HUES48 (cell line): ENCODE results near the gene TBX2.

ENCODE experiments used
- H3K27ac ChIP-seq: one replicate; pipeline ENCODE4 v1.7.0; 2013; ENCODE audit warnings: low read depth, low read length, inconsistent platforms
- H3K27me3 ChIP-seq: 2 replicates; pipeline ENCODE4 v1.6.1; 2013; ENCODE audit warnings: mild to moderate bottlenecking, low read length; ENCODE audit not compliant: control insufficient read depth, insufficient read depth
- H3K36me3 ChIP-seq: 2 replicates; pipeline ENCODE4 v1.6.1; 2013; ENCODE audit warnings: low read length; ENCODE audit not compliant: control insufficient read depth, insufficient read depth
- H3K4me1 ChIP-seq: 2 replicates; pipeline ENCODE4 v1.6.1; 2013; ENCODE audit warnings: mild to moderate bottlenecking, low read length; ENCODE audit not compliant: control insufficient read depth, insufficient read depth
- H3K4me3 ChIP-seq: 2 replicates; pipeline ENCODE4 v1.5.1; 2013; ENCODE audit warnings: mild to moderate bottlenecking, low read depth, low read length
- H3K9ac ChIP-seq: 2 replicates; pipeline ENCODE4 v1.6.1; 2013; ENCODE audit warnings: mild to moderate bottlenecking, low read depth, low read length, moderate library complexity
- H3K9me3 ChIP-seq: 2 replicates; pipeline ENCODE4 v1.6.1; 2013; ENCODE audit warnings: low read length; ENCODE audit not compliant: control insufficient read depth, insufficient read depth

Gene TBX2

DNA sequence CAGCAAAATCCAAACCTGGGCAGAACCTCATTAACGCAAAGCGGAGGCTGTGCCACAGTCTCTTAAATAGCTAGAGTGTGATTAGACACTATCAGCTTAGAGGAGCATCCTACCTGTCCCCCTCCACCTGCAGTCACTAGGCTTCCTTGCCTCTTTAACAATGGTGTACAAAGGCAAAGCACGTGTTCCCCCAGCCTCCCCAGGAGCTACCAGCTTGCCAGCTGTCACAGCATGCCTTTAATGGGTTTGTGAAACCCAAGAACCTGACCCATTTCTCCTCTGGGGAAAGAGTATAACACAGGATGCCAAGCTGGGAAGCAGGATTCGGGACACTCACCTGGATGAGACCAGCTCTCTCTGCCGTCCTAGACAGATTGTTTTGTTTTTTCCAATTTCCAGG is 37.2 kb upstream of the TBX2 start:
- Histone ChIP-seq H3K9me3 (no peaks in the 10 kb centered on the region), H3K4me3 (no peak overlapping the region), H3K27ac (no peak overlapping the region), H3K9ac (no peak overlapping the region), H3K4me1 (no peaks in the 10 kb centered on the region), H3K27me3 (no peaks in the 10 kb centered on the region), H3K36me3 (no peaks in the 10 kb centered on the region)

DNA sequence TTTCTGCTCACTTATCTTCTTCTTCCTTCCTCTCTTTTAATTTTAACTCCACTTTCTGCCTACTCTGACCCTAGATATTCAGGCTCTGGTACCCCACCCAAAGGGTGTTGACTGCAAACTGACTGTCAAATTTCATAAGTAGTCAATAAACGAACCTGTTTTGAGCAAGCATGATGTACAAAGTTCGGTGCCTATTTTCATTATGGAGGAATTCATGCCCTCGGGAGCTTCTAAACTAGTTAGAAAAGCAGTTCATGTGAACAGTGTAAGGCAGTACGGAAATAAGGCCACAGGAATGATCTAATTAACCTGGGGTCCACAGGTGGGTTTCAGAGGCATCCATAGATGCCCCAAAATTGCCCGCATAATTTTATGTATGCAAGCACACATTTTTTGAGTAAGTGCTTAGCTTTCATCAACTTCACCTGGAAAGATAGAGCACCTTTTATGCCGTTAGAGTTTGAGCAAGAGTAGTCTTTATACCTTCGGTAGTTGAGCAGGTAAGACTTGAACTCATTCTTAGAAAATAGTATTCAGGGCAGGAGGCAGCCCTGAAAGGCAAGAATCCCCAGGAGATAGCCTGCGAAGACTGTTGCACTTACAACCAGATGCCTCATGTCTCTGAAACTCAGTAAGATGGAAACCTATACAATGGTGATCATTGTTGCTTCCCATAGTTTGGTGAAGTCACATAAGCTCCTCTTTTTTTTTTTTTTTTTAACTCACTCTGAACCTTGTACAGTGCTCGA is 36.6 kb upstream of the TBX2 start:
- Histone ChIP-seq H3K4me3 (no peak overlapping the region), H3K9me3 (no peaks in the 10 kb centered on the region), H3K27ac (no peak overlapping the region), H3K27me3 (no peaks in the 10 kb centered on the region), H3K9ac (no peak overlapping the region), H3K36me3 (no peaks in the 10 kb centered on the region), H3K4me1 (no peaks in the 10 kb centered on the region)

DNA sequence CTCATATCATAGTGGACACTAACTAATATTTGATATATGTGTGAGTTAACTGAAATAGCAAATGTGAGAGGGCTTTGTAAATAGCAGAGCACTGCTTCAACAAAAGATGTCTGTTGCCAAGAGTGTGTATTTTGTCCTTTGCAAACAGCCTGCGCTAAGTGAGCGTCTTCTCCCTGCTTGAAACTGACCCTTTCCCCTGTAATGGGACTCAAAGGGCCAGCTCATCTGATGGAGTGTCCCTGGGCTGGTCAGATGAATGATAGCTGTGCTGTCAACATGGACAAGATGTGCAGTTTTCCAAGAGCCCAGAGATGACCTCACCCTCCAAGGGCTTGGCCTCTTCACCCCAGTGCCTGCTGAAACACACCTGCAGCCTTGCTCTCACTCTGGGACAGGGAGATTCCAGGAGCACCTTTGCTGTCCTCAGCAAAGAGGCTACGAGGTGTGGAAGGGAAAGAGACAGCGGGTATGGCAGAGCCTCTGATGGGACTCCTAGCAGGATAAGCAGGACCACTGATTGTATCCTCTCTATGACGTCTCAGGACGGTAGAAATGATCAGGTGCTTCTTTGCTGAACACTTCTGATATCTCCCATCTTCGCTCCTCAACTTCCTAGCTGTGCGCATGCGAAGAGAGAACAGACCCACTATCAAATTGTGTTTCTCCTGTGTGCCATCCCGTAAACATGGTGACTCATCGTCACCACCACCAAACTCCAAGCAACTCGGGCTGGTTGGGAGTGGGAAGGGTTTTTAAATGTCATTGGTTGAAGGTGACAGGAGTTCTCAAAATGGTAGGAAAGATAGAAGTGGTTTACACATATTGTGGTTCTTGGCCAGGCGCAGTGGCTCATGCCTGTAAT is 35.8 kb upstream of the TBX2 start:
- no peak overlapping the region for H3K27ac ChIP-seq
- no peaks in the 10 kb centered on the region for H3K27me3 ChIP-seq
- no peak overlapping the region for H3K9ac ChIP-seq
- H3K9me3 ChIP-seq, result no peaks in the 10 kb centered on the region
- H3K4me3 ChIP-seq, result no peak overlapping the region
- H3K4me1 ChIP-seq, result no peaks in the 10 kb centered on the region
- no peaks in the 10 kb centered on the region for H3K36me3 ChIP-seq

DNA sequence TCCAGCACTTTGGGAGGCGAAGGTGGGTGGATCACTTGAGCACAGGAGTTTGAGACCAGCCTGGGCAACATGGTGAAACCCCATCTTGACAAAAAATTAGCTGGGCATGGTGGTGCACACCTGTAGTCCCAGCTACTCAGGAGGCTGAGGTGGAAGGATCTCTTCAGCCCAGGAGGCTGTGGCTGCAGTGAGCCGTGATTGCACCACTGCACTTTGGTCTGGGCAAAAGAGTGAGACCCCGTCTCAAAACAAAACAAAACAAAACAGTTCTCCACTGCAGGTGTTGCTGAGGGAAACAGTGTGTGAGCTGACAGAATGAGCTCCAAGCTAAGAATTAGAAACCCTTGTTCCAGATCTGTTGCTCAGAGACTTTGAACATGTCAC is 35.2 kb upstream of the TBX2 start:
- H3K4me3 ChIP-seq, result no peak overlapping the region
- H3K36me3 ChIP-seq, result no peaks in the 10 kb centered on the region
- H3K27me3 ChIP-seq, result no peaks in the 10 kb centered on the region
- no peaks in the 10 kb centered on the region for H3K9me3 ChIP-seq
- H3K9ac ChIP-seq, result no peak overlapping the region
- no peaks in the 10 kb centered on the region for H3K4me1 ChIP-seq
- no peak overlapping the region for H3K27ac ChIP-seq

DNA sequence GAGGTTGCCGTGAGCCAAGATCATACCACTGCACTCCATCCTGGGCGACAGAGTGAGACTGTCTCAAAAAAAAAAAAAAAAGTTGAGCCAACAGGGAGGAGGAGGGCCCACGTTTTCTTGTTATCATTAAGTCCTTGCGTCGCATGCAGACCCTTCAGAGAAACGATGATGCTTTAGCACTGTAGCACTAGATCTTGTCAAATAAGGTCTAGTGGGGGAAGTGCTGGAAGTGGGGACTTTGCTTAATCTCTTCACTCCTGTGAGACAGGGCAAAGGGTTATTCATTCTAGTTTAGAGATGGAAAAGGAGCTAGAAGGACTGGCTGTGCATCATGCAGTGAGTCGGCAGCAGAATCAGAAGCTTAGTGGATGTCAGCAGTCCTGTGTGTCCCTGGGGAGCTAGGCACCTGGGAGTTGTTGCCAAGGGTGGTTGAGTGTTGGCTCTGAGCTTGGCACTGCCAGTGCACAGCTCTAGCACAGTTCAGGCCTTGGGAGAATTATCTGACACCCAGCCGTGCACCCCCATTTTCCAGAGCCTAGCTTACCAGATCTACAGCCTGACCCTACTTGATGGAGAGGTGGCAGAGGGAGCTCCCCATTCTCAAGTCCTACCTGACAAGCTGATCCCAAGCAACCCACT is 33.4 kb upstream of the TBX2 start:
- Histone ChIP-seq H3K27ac (peak overlapping the region; percentile 3), H3K4me3 (no peak overlapping the region), H3K36me3 (no peaks in the 10 kb centered on the region), H3K27me3 (no peaks in the 10 kb centered on the region), H3K9me3 (no peaks in the 10 kb centered on the region), H3K9ac (no peak overlapping the region), H3K4me1 (no peaks in the 10 kb centered on the region)

DNA sequence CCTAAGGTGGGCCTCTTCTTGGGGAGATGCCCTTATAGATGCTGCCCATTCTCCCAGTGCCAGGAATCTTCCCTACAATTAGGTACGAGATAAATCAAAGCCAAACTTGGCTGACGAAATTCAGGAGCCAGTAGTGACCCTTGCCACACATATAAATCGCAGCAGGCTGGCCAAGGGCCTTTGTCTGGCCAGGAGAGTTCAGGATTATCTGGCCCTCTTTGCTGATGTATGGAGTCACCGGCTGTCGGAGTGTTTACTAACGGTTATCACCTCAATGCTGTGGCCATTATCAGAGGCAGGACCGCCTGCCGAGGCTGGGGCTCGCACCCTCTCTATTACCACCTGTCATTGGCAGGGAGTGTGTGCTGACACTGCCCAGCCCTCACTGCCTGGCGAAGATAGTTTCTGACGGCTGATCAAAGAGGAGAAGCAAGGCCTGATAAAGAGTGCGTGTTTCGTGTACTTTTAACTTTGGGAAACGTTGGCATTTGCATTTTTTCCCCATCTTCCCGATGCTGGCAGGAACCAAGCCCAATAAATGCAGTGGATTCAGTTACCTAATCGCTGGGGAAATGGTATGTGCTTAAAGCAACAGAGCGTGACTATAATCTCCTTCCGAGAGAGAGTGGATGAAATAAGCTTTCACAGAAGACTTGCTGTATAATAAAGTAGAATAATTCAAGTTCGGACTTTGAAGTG is 32.8 kb upstream of the TBX2 start:
- Histone ChIP-seq H3K27me3 (no peaks in the 10 kb centered on the region), H3K4me1 (no peaks in the 10 kb centered on the region)

DNA sequence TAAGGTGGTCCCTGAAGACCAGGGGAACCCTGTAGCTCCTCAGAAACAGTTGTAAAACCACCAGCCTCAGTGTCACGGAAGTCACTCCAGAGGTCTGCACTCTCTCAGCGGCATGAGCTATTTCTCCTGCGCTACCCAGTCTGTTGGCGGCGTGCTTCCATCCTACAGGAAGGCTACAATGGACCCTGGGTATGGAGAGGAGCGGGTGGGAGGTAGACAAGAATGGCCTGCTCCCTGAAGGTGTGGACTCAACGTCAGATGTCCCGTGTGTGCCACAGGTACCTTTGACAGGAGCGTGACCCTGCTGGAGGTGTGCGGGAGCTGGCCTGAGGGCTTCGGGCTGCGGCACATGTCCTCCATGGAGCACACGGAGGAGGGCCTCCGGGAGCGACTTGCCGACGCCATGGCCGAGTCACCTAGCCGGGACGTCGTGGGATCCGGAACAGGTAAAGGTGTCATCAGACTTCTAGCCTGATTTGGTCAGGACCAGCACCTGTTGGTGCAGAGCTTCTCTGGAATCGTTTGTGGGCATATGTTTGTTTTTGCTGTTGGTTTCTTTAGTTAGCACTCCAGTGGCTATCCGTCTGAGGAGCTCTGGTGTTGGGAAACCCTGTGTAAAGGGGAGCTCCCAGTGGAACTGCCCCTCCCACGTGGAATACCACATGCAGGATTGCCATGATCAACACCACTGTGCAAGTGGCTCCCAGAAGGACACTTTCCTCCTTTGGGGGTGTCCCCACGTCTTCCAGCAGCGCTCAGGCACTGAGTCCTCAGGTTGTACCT is 31.4 kb upstream of the TBX2 start:
- Histone ChIP-seq H3K4me3 (no peak overlapping the region), H3K27ac (no peak overlapping the region), H3K4me1 (no peaks in the 10 kb centered on the region), H3K36me3 (no peaks in the 10 kb centered on the region), H3K27me3 (no peaks in the 10 kb centered on the region), H3K9ac (no peak overlapping the region), H3K9me3 (no peaks in the 10 kb centered on the region)

More for the DNA sequence above, 32.8 kb upstream of the TBX2 start:
- no peaks in the 10 kb centered on the region for H3K9me3 ChIP-seq
- H3K4me3 ChIP-seq, result no peak overlapping the region
- H3K9ac ChIP-seq, result no peak overlapping the region
- peak overlapping the region; percentile 3 for H3K27ac ChIP-seq
- no peaks in the 10 kb centered on the region for H3K36me3 ChIP-seq

DNA sequence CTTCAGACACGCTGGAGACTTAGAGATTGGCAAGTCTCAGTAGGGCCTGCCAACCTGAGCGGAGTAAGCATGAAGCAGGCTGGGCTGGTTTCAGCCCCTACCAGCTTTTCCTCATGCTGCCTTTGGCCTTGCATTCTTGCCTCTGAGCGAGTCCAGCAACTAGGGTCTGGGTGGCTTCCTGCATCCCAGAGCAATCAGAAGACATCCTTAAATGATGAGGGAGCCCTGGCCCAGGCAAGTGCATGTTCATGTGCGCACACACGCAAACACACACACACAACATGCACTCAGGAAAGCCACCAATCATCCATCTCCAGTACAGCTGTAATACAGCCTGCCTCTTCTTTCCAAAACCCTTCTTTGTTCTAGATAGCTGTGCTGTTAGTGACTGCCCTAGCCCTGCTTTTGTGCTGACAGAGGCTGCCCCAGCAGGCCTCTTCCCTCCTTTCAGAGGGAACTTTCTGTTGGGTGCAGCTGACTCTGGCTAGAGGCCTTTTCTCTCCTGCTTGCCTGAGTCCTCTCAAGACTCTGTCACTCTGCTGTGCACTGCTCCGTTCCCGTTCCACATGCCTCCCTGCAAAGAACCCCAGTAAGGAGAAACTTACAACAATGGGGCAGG is 30.7 kb upstream of the TBX2 start:
- H3K4me1 ChIP-seq, result no peaks in the 10 kb centered on the region
- no peaks in the 10 kb centered on the region for H3K27me3 ChIP-seq
- no peak overlapping the region for H3K4me3 ChIP-seq
- H3K9ac ChIP-seq, result no peak overlapping the region
- H3K36me3 ChIP-seq, result no peaks in the 10 kb centered on the region
- no peak overlapping the region for H3K27ac ChIP-seq
- H3K9me3 ChIP-seq, result no peaks in the 10 kb centered on the region

DNA sequence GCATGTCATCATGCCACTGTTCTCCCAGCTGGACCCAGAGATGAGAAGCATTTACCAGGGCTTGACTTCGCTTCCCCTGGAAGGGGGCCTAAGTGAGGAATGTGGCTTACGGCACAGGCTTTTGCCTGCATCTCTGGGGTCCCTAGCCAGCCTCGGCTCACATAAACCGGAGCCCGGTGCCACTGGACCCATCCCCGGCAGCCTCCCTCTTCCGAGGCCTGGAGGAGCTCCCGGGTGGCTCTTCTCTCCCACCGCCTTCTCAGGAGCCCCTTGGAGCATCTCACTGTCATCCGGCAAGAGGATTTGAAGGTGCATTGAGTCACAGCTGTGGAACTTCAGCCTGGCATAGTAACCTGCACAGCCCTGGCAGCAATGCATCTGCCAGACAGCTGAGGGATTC is 29.9 kb upstream of the TBX2 start:
- Histone ChIP-seq H3K27me3 (no peaks in the 10 kb centered on the region), H3K4me3 (no peak overlapping the region), H3K4me1 (no peaks in the 10 kb centered on the region), H3K9me3 (no peaks in the 10 kb centered on the region), H3K9ac (no peak overlapping the region), H3K27ac (no peak overlapping the region), H3K36me3 (no peaks in the 10 kb centered on the region)

DNA sequence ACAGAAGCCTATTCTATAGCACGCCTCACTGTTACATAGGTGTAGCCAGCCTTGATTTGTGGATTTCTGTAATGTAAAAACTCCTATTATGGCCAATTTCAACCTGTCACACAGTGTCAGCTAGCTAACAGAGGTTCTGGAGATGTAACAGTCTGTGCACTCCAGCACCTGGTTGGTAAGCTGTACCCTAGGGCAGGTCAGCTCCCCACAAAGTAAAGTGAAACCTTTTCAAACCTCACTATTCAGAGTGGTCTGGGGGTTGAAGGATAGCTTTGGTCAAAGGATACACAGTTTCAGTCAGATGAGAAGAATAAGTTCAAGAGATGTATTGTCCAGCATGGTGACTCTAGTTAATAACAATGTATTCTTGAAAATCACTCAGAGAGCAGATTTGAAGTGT is 28.5 kb upstream of the TBX2 start:
- no peaks in the 10 kb centered on the region for H3K4me1 ChIP-seq

More for the DNA sequence above, 28.5 kb upstream of the TBX2 start:
- H3K9ac ChIP-seq, result no peak overlapping the region
- no peak overlapping the region for H3K4me3 ChIP-seq
- H3K9me3 ChIP-seq, result no peaks in the 10 kb centered on the region
- H3K36me3 ChIP-seq, result no peaks in the 10 kb centered on the region
- H3K27ac ChIP-seq, result no peak overlapping the region
- H3K27me3 ChIP-seq, result no peaks in the 10 kb centered on the region
